ENCODE results near the gene C12orf60. TPM values are rescaled to one million over a fixed set of nuclear protein-coding genes. Genes with fewer than 3 reads are reported as not detected.

C12orf60 gene
- total RNA-seq, 1 experiment from 2014 or later = 1.8 TPM

- H3K36me3 Mint-ChIP-seq = no peaks in the 10 kb centered on the region
- TF ChIP-seq USF1 (CRISPR knock-in tag; IDR thresholded peaks at IDR 0.05) (no peak), ZNF281 (CRISPR knock-in tag; IDR thresholded peaks at IDR 0.05) (no peak), CDX4 (CRISPR knock-in tag; IDR thresholded peaks at IDR 0.05; ENCODE audit: borderline replicate concordance) (no peak), MYBL2 (CRISPR knock-in tag; IDR thresholded peaks at IDR 0.05) (no peak), ZNF671 (CRISPR knock-in tag; IDR thresholded peaks at IDR 0.05) (no peak), CTCF (IDR thresholded peaks at IDR 0.05) (no peak)
- TF ChIP-seq, protein P1, sequence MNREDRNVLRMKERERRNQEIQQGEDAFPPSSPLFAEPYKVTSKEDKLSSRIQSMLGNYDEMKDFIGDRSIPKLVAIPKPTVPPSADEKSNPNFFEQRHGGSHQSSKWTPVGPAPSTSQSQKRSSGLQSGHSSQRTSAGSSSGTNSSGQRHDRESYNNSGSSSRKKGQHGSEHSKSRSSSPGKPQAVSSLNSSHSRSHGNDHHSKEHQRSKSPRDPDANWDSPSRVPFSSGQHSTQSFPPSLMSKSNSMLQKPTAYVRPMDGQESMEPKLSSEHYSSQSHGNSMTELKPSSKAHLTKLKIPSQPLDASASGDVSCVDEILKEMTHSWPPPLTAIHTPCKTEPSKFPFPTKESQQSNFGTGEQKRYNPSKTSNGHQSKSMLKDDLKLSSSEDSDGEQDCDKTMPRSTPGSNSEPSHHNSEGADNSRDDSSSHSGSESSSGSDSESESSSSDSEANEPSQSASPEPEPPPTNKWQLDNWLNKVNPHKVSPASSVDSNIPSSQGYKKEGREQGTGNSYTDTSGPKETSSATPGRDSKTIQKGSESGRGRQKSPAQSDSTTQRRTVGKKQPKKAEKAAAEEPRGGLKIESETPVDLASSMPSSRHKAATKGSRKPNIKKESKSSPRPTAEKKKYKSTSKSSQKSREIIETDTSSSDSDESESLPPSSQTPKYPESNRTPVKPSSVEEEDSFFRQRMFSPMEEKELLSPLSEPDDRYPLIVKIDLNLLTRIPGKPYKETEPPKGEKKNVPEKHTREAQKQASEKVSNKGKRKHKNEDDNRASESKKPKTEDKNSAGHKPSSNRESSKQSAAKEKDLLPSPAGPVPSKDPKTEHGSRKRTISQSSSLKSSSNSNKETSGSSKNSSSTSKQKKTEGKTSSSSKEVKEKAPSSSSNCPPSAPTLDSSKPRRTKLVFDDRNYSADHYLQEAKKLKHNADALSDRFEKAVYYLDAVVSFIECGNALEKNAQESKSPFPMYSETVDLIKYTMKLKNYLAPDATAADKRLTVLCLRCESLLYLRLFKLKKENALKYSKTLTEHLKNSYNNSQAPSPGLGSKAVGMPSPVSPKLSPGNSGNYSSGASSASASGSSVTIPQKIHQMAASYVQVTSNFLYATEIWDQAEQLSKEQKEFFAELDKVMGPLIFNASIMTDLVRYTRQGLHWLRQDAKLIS (CRISPR knock-in tag; IDR thresholded peaks at IDR 0.05; ENCODE audit: borderline replicate concordance) = no peak
- POLR2A ChIA-PET = no interaction called here
- no peaks in the 10 kb centered on the region for H3K9me3 Mint-ChIP-seq
- H3K4me1 Mint-ChIP-seq = peaks cover 35% of the 10 kb centered on the region
- no peaks in the 10 kb centered on the region; the same call in 1 of the 2 replicates for H3K27me3 Mint-ChIP-seq (ENCODE audit: low read depth)
- H3K27ac Mint-ChIP-seq = no peak overlapping the region
- CTCF ChIA-PET = interaction anchor here (2.0 kb wide), 1 partner anchor 60 kb away, joined by 8 read pairs; no protein-coding TSS in a partner anchor
- ATAC-seq (no peak), DNase-seq (ENCODE audit: low spot score) (no peak)
- peak overlapping the region; percentile 99 for H3K4me3 Mint-ChIP-seq
Observed at GRCh38 chr12:14776236-14776961, 27.1 kb upstream of the C12orf60 start.

GRCh38 chr12:14777271-14777670 lies 26.2 kb upstream of the C12orf60 start:
- CTCF ChIA-PET = no interaction called here
- H3K27ac Mint-ChIP-seq = no peak overlapping the region; the same call in 1 of the 2 replicates
- H3K36me3 Mint-ChIP-seq = no peaks in the 10 kb centered on the region
- H3K4me3 Mint-ChIP-seq = no peak overlapping the region
- POLR2A ChIA-PET = no interaction called here
- no peaks in the 10 kb centered on the region for H3K9me3 Mint-ChIP-seq
- TF ChIP-seq GRHL2 (CRISPR knock-in tag; IDR thresholded peaks at IDR 0.05; ENCODE audit: insufficient replicate concordance, severe bottlenecking) (no peak), ZBTB21 (CRISPR knock-in tag; IDR thresholded peaks at IDR 0.05; ENCODE audit: borderline replicate concordance) (no peak), FOXP1 (CRISPR knock-in tag; IDR thresholded peaks at IDR 0.05; ENCODE audit: borderline replicate concordance) (no peak), NFE2L1 (CRISPR knock-in tag; IDR thresholded peaks at IDR 0.05) (no peak), MXD4 (CRISPR knock-in tag; IDR thresholded peaks at IDR 0.05; ENCODE audit: borderline replicate concordance) (no peak), CBFB (CRISPR knock-in tag; IDR thresholded peaks at IDR 0.05; ENCODE audit: low read depth) (no peak), ATF6 (CRISPR knock-in tag; IDR thresholded peaks at IDR 0.05) (no peak)
- TF ChIP-seq, protein P2, sequence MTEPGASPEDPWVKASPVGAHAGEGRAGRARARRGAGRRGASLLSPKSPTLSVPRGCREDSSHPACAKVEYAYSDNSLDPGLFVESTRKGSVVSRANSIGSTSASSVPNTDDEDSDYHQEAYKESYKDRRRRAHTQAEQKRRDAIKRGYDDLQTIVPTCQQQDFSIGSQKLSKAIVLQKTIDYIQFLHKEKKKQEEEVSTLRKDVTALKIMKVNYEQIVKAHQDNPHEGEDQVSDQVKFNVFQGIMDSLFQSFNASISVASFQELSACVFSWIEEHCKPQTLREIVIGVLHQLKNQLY (CRISPR knock-in tag; IDR thresholded peaks at IDR 0.05) = no peak
- H3K4me1 Mint-ChIP-seq = peaks cover 28% of the 10 kb centered on the region
- H3K27me3 Mint-ChIP-seq (ENCODE audit: low read depth) = no peaks in the 10 kb centered on the region; the same call in 1 of the 2 replicates
- no peak for ATAC-seq
- no peak for DNase-seq (ENCODE audit: low spot score)
